ENCODE data around the gene DNLZ. TPM values are rescaled to one million over a fixed set of nuclear protein-coding genes. Genes with fewer than 3 reads are reported as not detected.

DNLZ gene
- total and polyA plus RNA-seq, 5 donors, result 15.2 to 24.9 (median 20.4) TPM

DNA sequence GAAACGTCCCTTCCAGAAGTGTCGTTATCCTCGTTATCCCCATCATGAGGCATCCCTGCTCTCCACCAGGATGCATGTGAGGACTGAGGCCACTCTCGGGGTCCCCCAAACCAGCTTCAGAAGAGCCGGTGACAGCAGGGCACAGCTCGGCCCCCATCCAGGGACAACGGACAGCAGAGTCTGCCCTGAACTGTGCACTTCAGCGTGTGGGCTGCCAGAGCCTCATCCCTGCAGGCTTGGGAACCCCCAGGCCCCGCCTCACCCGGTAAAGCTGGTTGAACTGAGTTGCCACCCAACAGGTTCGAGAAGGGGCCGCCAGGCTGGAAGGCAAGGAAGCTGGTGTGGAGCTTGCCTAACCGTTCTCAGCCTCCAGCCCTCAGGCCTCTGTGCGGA is 10.6 kb upstream of the DNLZ start:
- Histone ChIP-seq H3K4me1 (ENCODE audit: control insufficient read depth, insufficient read depth, low read length) (no peaks in the 10 kb centered on the region), H3K27me3 (ENCODE audit: control insufficient read depth, insufficient read depth) (no peaks in the 10 kb centered on the region), H3K27ac (ENCODE audit: low read length) (no peak overlapping the region), H3K9me3 (ENCODE audit: control insufficient read depth, low read length) (no peaks in the 10 kb centered on the region), H3K4me3 (ENCODE audit: low read length) (no peak overlapping the region)
- 89% methylated on average over 14 of the region's 14 CpGs for WGBS
- DNase-seq, result no peak
- intact Hi-C loops (cut with DNase I), result no loop called here
- no peak for ATAC-seq

DNA sequence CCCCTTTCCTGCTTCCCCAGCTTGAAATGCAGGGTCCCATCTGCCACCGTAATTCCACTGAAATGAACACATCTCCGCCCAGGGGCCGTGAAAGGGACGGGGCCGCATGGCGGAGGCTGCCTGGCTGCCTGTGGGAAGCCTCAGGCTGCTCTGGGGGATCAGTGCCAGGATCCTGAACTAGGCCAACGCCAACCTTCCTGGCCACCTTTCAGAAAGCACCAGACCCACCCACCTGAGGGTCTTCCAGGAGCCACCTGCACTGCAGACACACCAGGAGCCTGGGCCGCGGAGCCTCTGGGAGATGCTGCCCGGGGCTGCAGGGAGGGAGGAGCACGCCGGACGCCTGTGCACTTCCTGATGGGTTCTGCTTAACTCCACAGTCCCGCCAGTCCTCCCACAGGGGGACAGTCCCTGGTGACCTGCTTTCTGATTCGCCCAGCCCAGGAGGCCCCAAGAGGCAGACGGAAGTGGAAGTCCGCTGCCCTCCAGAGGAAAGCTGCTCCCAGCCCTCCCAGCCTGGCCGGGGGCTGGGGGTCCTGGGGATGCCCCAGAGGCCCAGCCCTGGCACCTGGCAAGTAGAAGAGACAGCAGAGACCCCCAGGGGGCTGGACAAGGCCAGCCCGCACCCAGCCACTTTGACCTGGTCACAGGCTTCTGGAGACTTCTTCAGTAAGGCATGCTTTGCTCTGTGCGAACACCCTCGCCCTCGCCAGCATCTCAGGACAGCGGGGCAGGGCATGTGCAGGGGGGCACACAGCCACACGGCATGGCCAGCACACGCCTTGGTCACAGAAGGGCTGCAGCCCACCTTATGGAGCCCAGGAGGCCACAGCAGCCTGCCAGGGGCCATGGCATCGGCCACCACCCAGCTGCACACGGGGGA is 10.0 kb upstream of the DNLZ start, which contains the start of gene CARD9:
Gene CARD9, minus strand, starts transcription at position 370 of the 883 bp plus-strand sequence. CDS start 1,591 bp downstream, outside the sequence.
- Histone ChIP-seq H3K27me3 (ENCODE audit: control insufficient read depth, insufficient read depth) (no peaks in the 10 kb centered on the region), H3K4me1 (ENCODE audit: control insufficient read depth, insufficient read depth, low read length) (no peaks in the 10 kb centered on the region), H3K4me3 (ENCODE audit: low read length) (no peak within 1 kb of the TSS), H3K9me3 (ENCODE audit: control insufficient read depth, low read length) (no peaks in the 10 kb centered on the region), H3K27ac (ENCODE audit: low read length) (no peak within 1 kb of the TSS)
- ATAC-seq, result peak; percentile 9 to 30
- peak in 2 of 3 donors; percentile 81 to 82 for DNase-seq
- 59% methylated on average over 27 of the region's 27 CpGs for WGBS
- intact Hi-C loops (cut with DNase I), result no loop called here

DNA sequence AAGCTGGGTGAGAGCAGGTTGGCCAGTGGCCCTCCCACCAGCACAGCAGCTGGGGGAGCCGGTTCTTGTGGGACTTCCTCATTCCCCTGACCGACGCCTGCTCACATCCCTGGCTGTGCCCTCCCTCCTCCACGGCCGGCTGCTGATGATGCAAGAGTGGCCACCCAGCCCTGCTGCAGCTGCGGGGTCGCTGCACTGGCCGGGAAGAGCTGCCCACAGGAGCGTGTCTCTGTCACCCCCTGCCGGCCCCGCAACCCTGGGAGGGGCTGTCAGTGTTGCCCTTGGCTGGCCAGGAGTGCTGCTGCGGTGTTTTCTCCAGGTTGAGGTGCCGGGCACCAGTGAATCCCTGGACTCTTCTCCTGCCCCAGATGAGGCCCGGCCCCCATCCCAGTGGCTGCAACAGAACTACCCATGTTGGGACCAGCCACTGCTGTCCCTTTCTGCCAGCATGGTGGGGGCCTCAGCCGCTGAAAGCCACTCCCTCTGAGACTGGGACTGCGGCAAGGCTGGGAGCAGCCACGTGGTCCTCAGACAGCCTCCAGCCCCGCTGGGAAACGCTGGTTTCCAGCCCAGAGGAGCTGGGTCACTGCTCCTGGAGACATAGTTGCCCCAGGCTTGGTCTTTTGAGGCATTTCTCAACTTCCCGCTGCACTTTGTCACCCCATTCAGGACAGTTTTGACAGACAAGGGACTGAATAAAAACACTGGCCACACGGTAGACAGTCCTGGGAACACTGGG is 9.2 kb upstream of the DNLZ start:
- intact Hi-C loops (cut with DNase I), result no loop called here
- H3K27ac ChIP-seq (ENCODE audit: low read length), result no peak overlapping the region
- WGBS, result 22% methylated on average over 21 of the region's 21 CpGs
- H3K27me3 ChIP-seq (ENCODE audit: control insufficient read depth, insufficient read depth), result no peaks in the 10 kb centered on the region
- ATAC-seq (peak; percentile 49 to 54), DNase-seq (peak; percentile 71 to 90 (median 86))
- H3K9me3 ChIP-seq (ENCODE audit: control insufficient read depth, low read length), result no peaks in the 10 kb centered on the region
- no peak overlapping the region for H3K4me3 ChIP-seq (ENCODE audit: low read length)
- no peaks in the 10 kb centered on the region for H3K4me1 ChIP-seq (ENCODE audit: control insufficient read depth, insufficient read depth, low read length)

DNA sequence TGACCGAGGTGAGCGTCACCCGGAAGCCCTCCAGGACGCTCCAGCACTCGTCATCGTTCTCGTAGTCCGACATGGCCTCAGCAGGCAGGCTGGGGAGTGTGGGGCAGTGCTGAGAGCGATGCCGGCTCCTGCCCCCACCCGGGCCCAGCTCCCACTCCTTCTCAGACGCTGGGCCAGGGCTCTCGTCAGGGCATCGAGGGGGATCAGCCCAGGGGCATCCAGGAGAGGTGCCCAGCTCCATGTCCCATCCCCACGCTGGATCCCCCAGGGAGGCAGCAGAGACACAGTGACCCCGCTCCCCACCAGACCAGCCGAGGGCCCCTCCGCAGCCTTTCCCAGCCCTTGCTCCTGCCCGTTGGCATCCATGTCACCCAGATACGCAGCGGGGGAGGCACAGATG is 8.5 kb upstream of the DNLZ start:
- intact Hi-C loops (cut with DNase I), result no loop called here
- Histone ChIP-seq H3K27ac (ENCODE audit: low read length) (no peak overlapping the region), H3K9me3 (ENCODE audit: control insufficient read depth, low read length) (no peaks in the 10 kb centered on the region), H3K27me3 (ENCODE audit: control insufficient read depth, insufficient read depth) (no peaks in the 10 kb centered on the region), H3K4me1 (ENCODE audit: control insufficient read depth, insufficient read depth, low read length) (no peaks in the 10 kb centered on the region), H3K4me3 (ENCODE audit: low read length) (no peak overlapping the region)
- peak in 1 of 3 donors; percentile 67 for DNase-seq
- WGBS, result 87% methylated on average over 21 of the region's 21 CpGs
- ATAC-seq, result no peak

- Histone ChIP-seq H3K9me3 (ENCODE audit: control insufficient read depth, low read length) (no peaks in the 10 kb centered on the region), H3K27me3 (ENCODE audit: control insufficient read depth, insufficient read depth) (no peaks in the 10 kb centered on the region), H3K4me3 (ENCODE audit: low read length) (no peak overlapping the region), H3K4me1 (ENCODE audit: control insufficient read depth, insufficient read depth, low read length) (no peaks in the 10 kb centered on the region), H3K27ac (ENCODE audit: low read length) (no peak overlapping the region)
- 94% methylated on average over 13 of the region's 13 CpGs for WGBS
- peak in 1 of 3 donors; percentile 71 for DNase-seq
- ATAC-seq, result no peak
- intact Hi-C loops (cut with DNase I), result no loop called here
Observed at GRCh38 chr9:136371533-136371880, 8.0 kb upstream of the DNLZ start.

DNA sequence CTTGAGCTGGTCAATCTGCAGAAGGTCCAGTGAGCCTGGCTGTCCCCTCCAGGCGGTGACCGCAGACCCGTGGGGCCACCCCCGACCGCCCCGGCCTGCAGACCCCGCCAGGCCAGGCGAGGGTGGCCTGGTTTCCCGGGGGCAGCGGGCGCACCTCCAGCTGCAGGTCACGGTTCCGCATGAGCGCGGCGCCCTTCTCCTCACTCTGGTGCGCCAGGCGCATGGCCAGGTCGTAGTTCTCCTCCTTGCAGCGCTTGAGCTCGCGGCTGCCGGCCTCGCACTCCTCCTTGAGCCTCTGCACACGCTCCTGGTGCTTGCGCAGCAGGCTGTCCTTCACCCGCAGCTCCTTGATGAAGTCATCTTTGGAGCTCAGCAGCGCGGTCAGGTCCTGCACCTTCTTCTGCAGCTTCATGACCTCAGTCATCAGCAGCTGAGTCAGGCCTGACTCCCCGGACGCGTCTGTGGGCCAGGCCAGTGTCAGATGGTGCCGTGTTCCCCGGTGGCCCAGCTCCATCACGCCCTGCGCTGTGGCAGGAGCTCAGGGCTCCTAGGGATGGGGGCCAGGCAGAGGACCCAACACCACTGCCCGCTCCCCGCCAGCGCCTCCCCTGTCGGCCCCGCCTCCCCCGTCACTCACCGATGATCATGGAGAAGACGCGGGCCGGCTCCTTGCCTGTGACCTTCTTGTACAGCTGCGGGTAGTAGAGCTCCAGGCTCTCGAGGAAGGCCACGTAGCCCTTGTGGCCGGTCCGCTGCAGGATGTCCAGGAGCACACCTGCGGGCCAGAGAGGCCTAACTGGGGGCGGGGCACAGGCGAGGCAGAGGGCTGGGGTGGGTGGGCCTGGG is 7.4 kb upstream of the DNLZ start:
- no peak for ATAC-seq
- no peak overlapping the region for H3K4me3 ChIP-seq (ENCODE audit: low read length)
- DNase-seq, result peak in 1 of 3 donors; percentile 64
- intact Hi-C loops (cut with DNase I), result no loop called here
- H3K4me1 ChIP-seq (ENCODE audit: control insufficient read depth, insufficient read depth, low read length), result no peaks in the 10 kb centered on the region
- 93% methylated on average over 54 of the region's 54 CpGs for WGBS
- no peak overlapping the region for H3K27ac ChIP-seq (ENCODE audit: low read length)
- no peaks in the 10 kb centered on the region for H3K27me3 ChIP-seq (ENCODE audit: control insufficient read depth, insufficient read depth)
- no peaks in the 10 kb centered on the region for H3K9me3 ChIP-seq (ENCODE audit: control insufficient read depth, low read length)

DNA sequence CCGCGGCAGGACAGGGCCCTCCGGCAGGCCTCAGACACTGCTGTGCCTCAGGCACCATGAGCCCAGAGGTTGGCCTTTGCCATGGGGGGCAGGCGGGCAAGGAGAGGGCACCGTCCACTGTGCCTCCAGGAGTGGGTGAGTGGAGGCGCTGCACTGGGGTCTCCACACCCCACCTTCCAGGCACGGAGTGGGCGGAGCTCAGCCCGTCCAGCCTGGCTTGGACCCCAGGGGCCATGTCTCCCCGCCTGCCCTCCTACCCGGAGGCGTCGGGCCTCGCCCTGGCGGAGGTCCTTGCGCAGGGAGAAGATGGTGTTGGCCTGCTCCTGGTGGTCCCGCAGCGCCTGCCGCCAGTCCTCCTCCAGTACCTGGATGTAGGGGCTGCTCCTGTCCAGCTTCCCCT is 6.5 kb upstream of the DNLZ start:
- Histone ChIP-seq H3K9me3 (ENCODE audit: control insufficient read depth, low read length) (no peaks in the 10 kb centered on the region), H3K27me3 (ENCODE audit: control insufficient read depth, insufficient read depth) (no peaks in the 10 kb centered on the region), H3K27ac (ENCODE audit: low read length) (no peak overlapping the region), H3K4me1 (ENCODE audit: control insufficient read depth, insufficient read depth, low read length) (no peaks in the 10 kb centered on the region), H3K4me3 (ENCODE audit: low read length) (no peak overlapping the region)
- ATAC-seq, result no peak
- intact Hi-C loops (cut with DNase I), result no loop called here
- 94% methylated on average over 19 of the region's 19 CpGs for WGBS
- DNase-seq, result peak in 1 of 3 donors; percentile 64

- ATAC-seq, result no peak
- Histone ChIP-seq H3K9me3 (ENCODE audit: control insufficient read depth, low read length) (no peaks in the 10 kb centered on the region), H3K27me3 (ENCODE audit: control insufficient read depth, insufficient read depth) (no peaks in the 10 kb centered on the region), H3K4me3 (ENCODE audit: low read length) (no peak overlapping the region), H3K27ac (ENCODE audit: low read length) (no peak overlapping the region), H3K4me1 (ENCODE audit: control insufficient read depth, insufficient read depth, low read length) (peaks cover 5% of the 10 kb centered on the region)
- WGBS, result 78% methylated on average over 18 of the region's 18 CpGs
- intact Hi-C loops (cut with DNase I), result no loop called here
- DNase-seq, result peak in 1 of 3 donors; percentile 64
Observed at GRCh38 chr9:136368190-136368589, 4.6 kb upstream of the DNLZ start.

GRCh38 chr9:136367296-136368145 is 4.0 kb upstream of the DNLZ start:
- Histone ChIP-seq H3K27ac (ENCODE audit: low read length) (no peak overlapping the region), H3K9me3 (ENCODE audit: control insufficient read depth, low read length) (no peaks in the 10 kb centered on the region), H3K27me3 (ENCODE audit: control insufficient read depth, insufficient read depth) (no peaks in the 10 kb centered on the region), H3K4me1 (ENCODE audit: control insufficient read depth, insufficient read depth, low read length) (peaks cover 5% of the 10 kb centered on the region), H3K4me3 (ENCODE audit: low read length) (no peak overlapping the region)
- 86% methylated on average over 45 of the region's 45 CpGs for WGBS
- ATAC-seq, result no peak
- peak in 1 of 3 donors; percentile 62 for DNase-seq
- intact Hi-C loops (cut with DNase I), result no loop called here

- H3K4me1 ChIP-seq (ENCODE audit: control insufficient read depth, insufficient read depth, low read length), result peaks cover 5% of the 10 kb centered on the region
- no peaks in the 10 kb centered on the region for H3K27me3 ChIP-seq (ENCODE audit: control insufficient read depth, insufficient read depth)
- ATAC-seq, result no peak
- H3K9me3 ChIP-seq (ENCODE audit: control insufficient read depth, low read length), result no peaks in the 10 kb centered on the region
- WGBS, result 91% methylated on average over 9 of the region's 9 CpGs
- intact Hi-C loops (cut with DNase I), result no loop called here
- DNase-seq, result peak in 1 of 3 donors; percentile 30
- H3K4me3 ChIP-seq (ENCODE audit: low read length), result no peak overlapping the region
- no peak overlapping the region for H3K27ac ChIP-seq (ENCODE audit: low read length)
Observed at GRCh38 chr9:136366826-136367225, 3.3 kb upstream of the DNLZ start.
